Colonic mucosa (tissue), 4 donors: ENCODE measurements around the gene KIF16B. TPM values are rescaled to one million over a fixed set of nuclear protein-coding genes. Genes with fewer than 3 reads are reported as not detected.

Experiments used
- DNase-seq: peaks from one replicate; pipeline ENCODE4 v3.0.0-alpha.2; 2020
- H3K27ac ChIP-seq: fragments of 200-600 bp; one replicate; pipeline ENCODE4 v1.8.0; 2021
- H3K27me3 ChIP-seq: fragments of 200-600 bp; one replicate; pipeline ENCODE4 v1.8.0; 2021
- H3K36me3 ChIP-seq: fragments of 200-600 bp; one replicate; pipeline ENCODE4 v1.8.0; 2021
- H3K4me1 ChIP-seq: fragments of 200-600 bp; one replicate; pipeline ENCODE4 v1.8.0; 2021; ENCODE audit warnings: mild to moderate bottlenecking
- H3K4me3 ChIP-seq: fragments of 200-600 bp; one replicate; pipeline ENCODE4 v1.8.0; 2021
- H3K9ac ChIP-seq, 2 donors: one replicate each; pipeline ENCODE4 v1.7.0; 2013; ENCODE audit warnings: control low read depth in 2 of 2, low read depth in 2 of 2, low read length in 2 of 2
- H3K9me3 ChIP-seq: fragments of 200-600 bp; one replicate; pipeline ENCODE4 v1.8.0; 2021
- intact Hi-C: fragments of 100-400 bp; cut with DNase I; formaldehyde crosslinking; loops from one replicate; pipeline ENCODE4 v1.14.1; 2022
- total RNA-seq, 2 donors: library from RNA; stranded (reverse); fragmentation: NEBNext Ultra II Directional in 1 of 2; extraction: Animal tissue kit (Norgen Biotek cat#: 25700) in 1 of 2; gene quantifications; one replicate each; pipeline ENCODE4 v1.2.1, GENCODE V29; 2021
- TF ChIP-seq, protein P1 (sequence below): fragments of 200-600 bp; IDR thresholded peaks from one replicate; pipeline ENCODE4 v1.8.0; 2022; ENCODE audit warnings: antibody characterized with exemption, mild to moderate bottlenecking
- donor health status: healthy.
- donor health status: DM: no; HTN: no; CAD: no.
- donor health status: DM: no; HTN: no; CAD: no.

The KIF16B gene
- total RNA-seq, 2 donors from 2014 or later = 41.6 to 68.7 TPM

DNA sequence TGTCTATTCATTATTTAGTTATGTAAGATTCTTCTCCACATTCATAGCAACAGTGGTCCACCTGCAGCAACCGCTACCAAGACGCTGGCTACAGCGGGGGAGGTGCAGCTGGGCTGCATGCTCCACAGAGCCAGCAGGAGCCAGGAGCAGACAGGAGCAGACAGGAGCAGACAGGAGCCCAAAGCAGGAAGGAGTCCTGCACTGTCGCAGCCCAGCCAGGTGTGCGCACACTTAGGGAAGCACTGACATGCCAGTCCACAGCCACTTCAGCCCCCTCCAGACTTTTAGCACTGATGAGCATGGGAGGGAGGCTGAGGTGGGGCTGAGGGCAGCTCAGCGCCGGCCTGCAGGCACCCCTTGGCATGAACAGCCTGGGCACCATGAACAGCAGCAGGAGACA is 19.6 kb downstream of the KIF16B start:
- Histone ChIP-seq H3K27ac (no peak overlapping the region), H3K9me3 (no peaks in the 10 kb centered on the region), H3K27me3 (no peaks in the 10 kb centered on the region), H3K9ac (no peak overlapping the region), H3K4me1 (no peaks in the 10 kb centered on the region), H3K4me3 (no peak overlapping the region), H3K36me3 (no peaks in the 10 kb centered on the region)
- intact Hi-C loops = no loop called here
- TF ChIP-seq, protein P1, sequence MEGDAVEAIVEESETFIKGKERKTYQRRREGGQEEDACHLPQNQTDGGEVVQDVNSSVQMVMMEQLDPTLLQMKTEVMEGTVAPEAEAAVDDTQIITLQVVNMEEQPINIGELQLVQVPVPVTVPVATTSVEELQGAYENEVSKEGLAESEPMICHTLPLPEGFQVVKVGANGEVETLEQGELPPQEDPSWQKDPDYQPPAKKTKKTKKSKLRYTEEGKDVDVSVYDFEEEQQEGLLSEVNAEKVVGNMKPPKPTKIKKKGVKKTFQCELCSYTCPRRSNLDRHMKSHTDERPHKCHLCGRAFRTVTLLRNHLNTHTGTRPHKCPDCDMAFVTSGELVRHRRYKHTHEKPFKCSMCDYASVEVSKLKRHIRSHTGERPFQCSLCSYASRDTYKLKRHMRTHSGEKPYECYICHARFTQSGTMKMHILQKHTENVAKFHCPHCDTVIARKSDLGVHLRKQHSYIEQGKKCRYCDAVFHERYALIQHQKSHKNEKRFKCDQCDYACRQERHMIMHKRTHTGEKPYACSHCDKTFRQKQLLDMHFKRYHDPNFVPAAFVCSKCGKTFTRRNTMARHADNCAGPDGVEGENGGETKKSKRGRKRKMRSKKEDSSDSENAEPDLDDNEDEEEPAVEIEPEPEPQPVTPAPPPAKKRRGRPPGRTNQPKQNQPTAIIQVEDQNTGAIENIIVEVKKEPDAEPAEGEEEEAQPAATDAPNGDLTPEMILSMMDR = no peak
- DNase-seq = no peak

DNA sequence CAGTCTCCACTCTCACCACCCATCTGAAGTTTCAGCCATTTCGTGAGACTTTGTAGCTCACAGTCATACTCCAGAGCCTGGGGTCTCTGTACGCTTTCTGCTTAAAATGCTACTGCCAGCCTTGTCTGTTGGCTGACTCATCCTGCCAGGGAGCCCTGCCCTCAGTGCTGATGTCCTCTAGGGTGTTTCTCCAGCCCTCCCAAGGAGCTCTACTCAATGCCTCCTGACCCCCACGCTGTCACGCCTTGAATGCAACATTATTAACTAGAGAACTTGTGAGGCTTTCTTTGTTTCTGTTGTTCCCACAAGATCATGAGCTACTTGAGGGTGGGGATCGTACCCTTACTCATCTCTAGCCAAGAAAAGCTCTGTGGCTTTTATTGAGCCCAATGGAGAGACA is 20.1 kb downstream of the KIF16B start:
- Histone ChIP-seq H3K27ac (no peak overlapping the region), H3K4me1 (no peaks in the 10 kb centered on the region), H3K27me3 (no peaks in the 10 kb centered on the region), H3K4me3 (no peak overlapping the region), H3K9ac (no peak overlapping the region), H3K36me3 (no peaks in the 10 kb centered on the region), H3K9me3 (no peaks in the 10 kb centered on the region)
- TF ChIP-seq, protein P1 = no peak
- DNase-seq = no peak
- intact Hi-C loops = no loop called here

DNA sequence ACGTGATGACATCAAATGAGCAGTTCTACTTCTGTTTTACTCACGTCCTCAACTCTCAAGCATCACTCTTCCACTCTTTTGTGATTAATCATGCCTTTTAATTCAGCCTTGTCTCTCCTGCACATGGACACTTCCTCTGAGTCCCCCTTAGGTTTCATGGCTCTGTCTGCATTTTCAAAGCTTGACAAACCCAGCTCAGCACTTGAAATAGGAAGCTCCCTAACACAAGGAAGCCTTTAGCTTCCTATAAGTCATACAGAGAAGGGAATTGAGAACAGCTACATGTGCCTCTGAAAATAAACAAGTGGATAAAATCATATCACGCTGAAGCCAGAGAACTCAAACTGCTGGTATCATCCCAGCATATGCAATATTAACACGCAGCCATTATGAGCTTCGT is 21.2 kb downstream of the KIF16B start:
- H3K27ac ChIP-seq = no peak overlapping the region
- no peak overlapping the region for H3K4me3 ChIP-seq
- no peak overlapping the region for H3K9ac ChIP-seq
- DNase-seq = no peak
- intact Hi-C loops = no loop called here
- TF ChIP-seq, protein P1 = no peak
- no peaks in the 10 kb centered on the region for H3K36me3 ChIP-seq
- H3K4me1 ChIP-seq = no peaks in the 10 kb centered on the region
- H3K9me3 ChIP-seq = no peaks in the 10 kb centered on the region
- no peaks in the 10 kb centered on the region for H3K27me3 ChIP-seq

DNA sequence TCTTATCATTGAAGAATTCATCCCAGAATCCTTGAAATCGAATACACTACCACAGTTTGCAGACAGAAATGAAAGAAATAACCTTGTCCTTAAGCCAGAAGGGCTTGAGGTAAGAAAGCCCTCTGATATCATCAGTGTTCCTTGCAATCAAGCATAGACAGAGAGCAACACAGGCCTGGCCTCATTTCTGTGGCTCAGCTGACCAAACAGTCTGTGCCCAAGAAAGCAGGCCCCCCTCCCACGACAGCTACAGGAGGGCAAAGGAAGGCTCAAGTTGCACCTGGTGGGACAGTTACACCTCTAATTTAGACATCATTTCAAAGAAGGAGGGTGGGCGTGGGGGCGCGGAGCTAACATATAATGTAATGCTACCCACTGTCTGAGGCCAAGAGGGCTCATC is 21.6 kb downstream of the KIF16B start:
- Histone ChIP-seq H3K9me3 (no peaks in the 10 kb centered on the region), H3K27ac (no peak overlapping the region), H3K4me3 (no peak overlapping the region), H3K4me1 (no peaks in the 10 kb centered on the region), H3K27me3 (no peaks in the 10 kb centered on the region), H3K36me3 (no peaks in the 10 kb centered on the region), H3K9ac (no peak overlapping the region)
- intact Hi-C loops = no loop called here
- no peak for DNase-seq
- TF ChIP-seq, protein P1 = no peak

DNA sequence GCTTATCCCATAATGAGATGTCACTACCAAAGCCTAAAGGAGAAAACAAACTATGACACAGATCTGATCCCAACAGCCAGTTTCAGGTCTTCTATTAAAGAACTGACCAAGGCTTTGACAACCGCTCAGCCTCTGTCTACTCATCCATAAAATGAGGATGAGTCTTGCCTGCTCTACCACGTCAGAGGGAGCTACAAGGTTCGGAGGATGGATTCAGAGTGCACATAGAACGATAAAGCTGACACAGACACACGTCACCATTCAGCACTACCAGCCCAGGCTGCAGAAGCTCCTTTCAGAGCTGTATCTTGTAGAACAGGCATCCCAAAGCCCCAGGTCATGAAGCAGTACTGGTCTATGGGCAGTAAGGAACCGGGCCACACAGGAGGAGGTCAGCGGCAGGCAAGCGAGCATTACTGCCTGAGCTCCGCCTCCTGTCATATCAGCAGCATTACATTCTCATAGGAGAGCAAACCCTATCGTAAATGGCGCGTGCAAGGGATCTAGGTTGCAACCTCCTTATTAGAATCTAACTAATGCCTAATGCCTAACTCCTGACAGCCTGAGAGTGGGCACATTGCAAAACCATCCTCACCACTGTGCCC is 25.1 kb downstream of the KIF16B start:
- TF ChIP-seq, protein P1 = no peak
- Histone ChIP-seq H3K9ac (no peak overlapping the region), H3K27me3 (no peaks in the 10 kb centered on the region), H3K9me3 (no peaks in the 10 kb centered on the region), H3K36me3 (no peaks in the 10 kb centered on the region), H3K4me1 (no peaks in the 10 kb centered on the region), H3K27ac (no peak overlapping the region), H3K4me3 (no peak overlapping the region)
- DNase-seq = no peak
- intact Hi-C loops = no loop called here
